Heart right ventricle (tissue), 16 donors: ENCODE results near the gene C9orf57. TPM values are rescaled to one million over a fixed set of nuclear protein-coding genes. Genes with fewer than 3 reads are reported as not detected.

ENCODE experiments used
- ATAC-seq, 8 donors: fragments of 200-7000 bp; cut with Tn5 transposase; one replicate each; pipeline ENCODE4 v1.9.1; 2020; ENCODE audit warnings: mild to moderate bottlenecking in 8 of 8, moderate library complexity in 8 of 8, moderate number of reproducible peaks in 1 of 8
- DNase-seq, 2 donors: peaks; one replicate each; pipeline ENCODE4 v3.0.0-alpha.2; 2020
- H3K27ac ChIP-seq, 10 donors: fragments of 200-600 bp; sonication (generic) in 2 of 10; one replicate each; pipeline versions ENCODE4 v1.5.0 to v1.8.0; 2020 to 2022; ENCODE audit warnings: mild to moderate bottlenecking in 3 of 10
- H3K27me3 ChIP-seq, 7 donors: fragments of 200-600 bp; one replicate each; pipeline ENCODE4 v1.8.0; 2021 to 2022; ENCODE audit warnings: mild to moderate bottlenecking in 2 of 7
- H3K36me3 ChIP-seq, 9 donors: fragments of 200-600 bp; sonication (generic) in 1 of 9; one replicate each; pipeline versions ENCODE4 v1.5.0 to v1.8.0; 2020 to 2022; ENCODE audit warnings: mild to moderate bottlenecking in 2 of 9
- H3K4me1 ChIP-seq, 9 donors: fragments of 200-600 bp; sonication (generic) in 1 of 9; one replicate each; pipeline versions ENCODE4 v1.5.0 to v1.8.0; 2020 to 2022; ENCODE audit warnings: mild to moderate bottlenecking in 4 of 9
- H3K4me3 ChIP-seq, 10 donors: fragments of 200-600 bp; sonication (generic) in 2 of 10; one replicate each; pipeline versions ENCODE4 v1.5.0 to v1.8.0; 2020 to 2022; ENCODE audit warnings: mild to moderate bottlenecking in 7 of 10, moderate library complexity in 2 of 10
- H3K9me3 ChIP-seq, 11 donors: fragments of 200-600 bp in 10 of 11; sonication (generic) in 2 of 11; one replicate each; pipeline versions ENCODE4 v1.5.0 to v1.8.0; 2013 to 2022; ENCODE audit warnings: mild to moderate bottlenecking in 2 of 11, control low read depth in 1 of 11, moderate library complexity in 1 of 11
- WGBS, 2 donors: extraction: QIAGEN DNeasy Blood & Tissue Kit; methylation state at CpG; one replicate each; pipeline ENCODE4 v1.1.7; 2013; ENCODE audit warnings: inconsistent platforms in 1 of 2; 5-methylcytosine and 5-hydroxymethylcytosine counted together
- intact Hi-C, 10 donors: fragments of 100-400 bp; cut with DNase I; formaldehyde crosslinking; loops; one replicate each; pipeline versions ENCODE4 v1.11.1 to v1.14.2; 2022
- polyA plus RNA-seq, 2 donors: library from polyadenylated mRNA; stranded (reverse); fragments of 200-250 nt; gene quantifications; one replicate each; pipeline ENCODE4 v1.2.3, GENCODE V29; 2013
- total RNA-seq, 10 donors: library from RNA; stranded (reverse); fragmentation: NEBNext Ultra II Directional in 3 of 10; extraction: Animal tissue kit (Norgen Biotek cat#: 25700) in 3 of 10; gene quantifications; one replicate each; pipeline versions ENCODE4 v1.2.1 to v1.2.4, GENCODE V29; 2021 to 2023
- TF ChIP-seq, protein P1 (sequence below), 9 donors: fragments of 200-600 bp; sonication (generic) in 2 of 9; IDR thresholded peaks; one replicate each; pipeline versions ENCODE4 v1.5.0 to v1.8.0; 2021 to 2022; ENCODE audit warnings: antibody characterized with exemption in 9 of 9, mild to moderate bottlenecking in 5 of 9, moderate library complexity in 1 of 9
- donor health status: Arrhythmogenic right ventricular cardiomyopathy.
- donor health status: ischemic (EF 13 %, LVEDD 7.1; RV severe dilation, severe dysfunction).
- donor health status: healthy with polysubstance abuse.
- donor health status: DM: no; HTN: yes; CAD: no.
- donor health status: DM: no; HTN: no; CAD: no.
- donor health status: ischemic (EF 25% LVEDD 6.9; RV normal size, moderate dysfunction).
- donor health status: ischemic (EF 25% LVEDD 5.7; RV mildly dilated, moderate dysfunction).
- donor health status: healthy.
- donor health status: DM: yes; HTN: yes; CAD: no.
- donor health status: Ischemic cardiomyopathy.
- donor health status: ischemic (EF 35%, LVEDD 5.7; RV mildly dilated, moderate dysfunction).
- donor health status: nonischemic (EF 11% LVEDD 7.7; RV severe dilation, severe dysfunction).
- donor health status: DM: yes; HTN: yes; CAD: no.
- donor health status: PGD.
- donor health status: ischemic (EF 29% LVEDD 5.4; RV normal size, mild dysfunction).
- donor health status: nonischemic (EF 23%, LVEDD 6.1; RV moderate dilation, normal function).

C9orf57 gene
- total and polyA plus RNA-seq, 12 donors, result not detected

DNA sequence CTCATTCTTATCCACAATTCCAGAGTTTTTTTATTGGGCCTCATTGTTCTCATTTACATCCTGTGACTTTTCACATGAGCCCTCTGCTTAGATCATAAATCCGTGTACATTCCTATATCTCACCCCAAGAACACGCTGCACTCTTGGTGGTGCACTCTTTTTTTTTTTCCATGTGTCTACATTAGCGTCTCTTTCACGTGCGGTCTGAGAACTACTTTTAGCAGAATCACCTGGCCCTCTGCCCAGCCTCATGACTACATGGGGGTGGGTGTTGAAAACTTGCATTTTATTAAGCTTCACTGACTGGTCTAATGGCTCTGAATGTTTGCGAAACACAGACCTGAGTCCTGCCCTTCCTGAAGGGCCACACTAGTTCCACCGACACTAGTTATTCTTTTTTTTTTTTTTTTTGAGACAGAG lies 18.6 kb downstream of the C9orf57 start:
- H3K9me3 ChIP-seq, result no peaks in the 10 kb centered on the region
- no peaks in the 10 kb centered on the region for H3K36me3 ChIP-seq
- ATAC-seq, result peak in 4 of 8 donors; percentile 24 to 56 (median 35)
- WGBS, 2 donors, result 7 to 15% methylated on average over 7 of the region's 7 CpGs
- intact Hi-C loops, result loop anchor here in 4 of 10 donors (1.0 to 10.0 kb wide), 5 partner anchors 231 to 781 kb away; no protein-coding TSS in a partner anchor
- H3K27me3 ChIP-seq, result no peaks in the 10 kb centered on the region
- H3K4me1 ChIP-seq, result peaks cover 0 to 11% (median 0%) of the 10 kb centered on the region in 9 donors
- TF ChIP-seq, protein P1, sequence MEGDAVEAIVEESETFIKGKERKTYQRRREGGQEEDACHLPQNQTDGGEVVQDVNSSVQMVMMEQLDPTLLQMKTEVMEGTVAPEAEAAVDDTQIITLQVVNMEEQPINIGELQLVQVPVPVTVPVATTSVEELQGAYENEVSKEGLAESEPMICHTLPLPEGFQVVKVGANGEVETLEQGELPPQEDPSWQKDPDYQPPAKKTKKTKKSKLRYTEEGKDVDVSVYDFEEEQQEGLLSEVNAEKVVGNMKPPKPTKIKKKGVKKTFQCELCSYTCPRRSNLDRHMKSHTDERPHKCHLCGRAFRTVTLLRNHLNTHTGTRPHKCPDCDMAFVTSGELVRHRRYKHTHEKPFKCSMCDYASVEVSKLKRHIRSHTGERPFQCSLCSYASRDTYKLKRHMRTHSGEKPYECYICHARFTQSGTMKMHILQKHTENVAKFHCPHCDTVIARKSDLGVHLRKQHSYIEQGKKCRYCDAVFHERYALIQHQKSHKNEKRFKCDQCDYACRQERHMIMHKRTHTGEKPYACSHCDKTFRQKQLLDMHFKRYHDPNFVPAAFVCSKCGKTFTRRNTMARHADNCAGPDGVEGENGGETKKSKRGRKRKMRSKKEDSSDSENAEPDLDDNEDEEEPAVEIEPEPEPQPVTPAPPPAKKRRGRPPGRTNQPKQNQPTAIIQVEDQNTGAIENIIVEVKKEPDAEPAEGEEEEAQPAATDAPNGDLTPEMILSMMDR (IDR thresholded peaks at IDR 0.05), result no peak
- DNase-seq, result peak; percentile 36 to 43
- peak overlapping the region in 1 of 10 donors; percentile 50 for H3K27ac ChIP-seq
- no peak overlapping the region for H3K4me3 ChIP-seq

DNA sequence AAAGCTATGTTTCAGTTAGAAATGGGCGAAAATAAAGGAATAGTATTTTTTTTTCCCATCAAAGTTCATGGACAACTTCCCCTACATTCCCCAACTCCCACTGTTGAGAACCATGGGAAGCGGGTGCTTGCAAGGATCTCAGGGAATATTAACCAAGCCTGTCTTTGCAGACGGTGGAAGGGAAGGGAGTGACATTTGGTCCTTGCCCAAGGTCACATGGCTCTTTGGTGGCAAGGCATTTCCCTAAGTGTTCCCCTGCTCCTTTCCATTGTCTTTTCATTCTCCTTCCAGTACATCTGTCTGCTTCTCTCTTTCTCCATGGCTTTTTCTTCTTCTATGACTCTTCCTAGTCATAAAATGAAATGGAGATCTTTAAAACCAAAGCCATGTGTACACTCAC lies 19.0 kb downstream of the C9orf57 start:
- TF ChIP-seq, protein P1 (IDR thresholded peaks at IDR 0.05), result no peak
- DNase-seq (no peak), ATAC-seq (no peak)
- 64 to 67% methylated on average over 3 of the region's 3 CpGs for WGBS, 2 donors
- no peaks in the 10 kb centered on the region for H3K36me3 ChIP-seq
- no peak overlapping the region for H3K4me3 ChIP-seq
- no peak overlapping the region for H3K27ac ChIP-seq
- H3K9me3 ChIP-seq, result no peaks in the 10 kb centered on the region
- peaks cover 0 to 11% (median 0%) of the 10 kb centered on the region in 9 donors for H3K4me1 ChIP-seq
- intact Hi-C loops, result loop anchor here in 3 of 10 donors (5.0 to 10.0 kb wide), 4 partner anchors 543 to 781 kb away; no protein-coding TSS in a partner anchor
- no peaks in the 10 kb centered on the region for H3K27me3 ChIP-seq

DNA sequence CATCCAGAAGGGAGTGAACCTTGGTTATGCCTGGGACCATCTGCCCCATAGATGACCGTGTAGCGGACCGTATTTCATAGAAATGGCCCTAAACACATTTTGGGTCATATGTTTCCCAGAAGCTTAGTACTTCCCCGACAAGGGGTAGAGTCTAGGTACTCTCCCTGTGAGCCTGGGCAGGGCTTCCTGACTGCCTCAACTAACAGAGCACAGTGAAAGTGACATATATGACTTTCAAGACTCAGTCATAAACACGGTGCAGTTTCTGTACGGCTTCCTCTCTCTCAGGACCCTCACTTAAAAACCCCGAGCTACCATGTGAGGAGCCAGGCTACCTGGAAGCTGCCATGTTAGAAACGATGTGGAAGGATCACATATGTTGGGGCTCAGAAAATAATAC lies 20.9 kb downstream of the C9orf57 start:
- TF ChIP-seq, protein P1 (IDR thresholded peaks at IDR 0.05), result no peak
- no peak for ATAC-seq
- Histone ChIP-seq H3K27ac (no peak overlapping the region), H3K4me3 (no peak overlapping the region), H3K27me3 (no peaks in the 10 kb centered on the region), H3K4me1 (peaks cover 0 to 11% (median 0%) of the 10 kb centered on the region in 9 donors), H3K36me3 (no peaks in the 10 kb centered on the region), H3K9me3 (no peaks in the 10 kb centered on the region)
- intact Hi-C loops, result loop anchor here in 9 of 10 donors (1.0 to 10.0 kb wide), 7 partner anchors 231 to 785 kb away; no protein-coding TSS in a partner anchor
- WGBS, 2 donors, result 89 to 91% methylated on average over 8 of the region's 8 CpGs
- no peak for DNase-seq

DNA sequence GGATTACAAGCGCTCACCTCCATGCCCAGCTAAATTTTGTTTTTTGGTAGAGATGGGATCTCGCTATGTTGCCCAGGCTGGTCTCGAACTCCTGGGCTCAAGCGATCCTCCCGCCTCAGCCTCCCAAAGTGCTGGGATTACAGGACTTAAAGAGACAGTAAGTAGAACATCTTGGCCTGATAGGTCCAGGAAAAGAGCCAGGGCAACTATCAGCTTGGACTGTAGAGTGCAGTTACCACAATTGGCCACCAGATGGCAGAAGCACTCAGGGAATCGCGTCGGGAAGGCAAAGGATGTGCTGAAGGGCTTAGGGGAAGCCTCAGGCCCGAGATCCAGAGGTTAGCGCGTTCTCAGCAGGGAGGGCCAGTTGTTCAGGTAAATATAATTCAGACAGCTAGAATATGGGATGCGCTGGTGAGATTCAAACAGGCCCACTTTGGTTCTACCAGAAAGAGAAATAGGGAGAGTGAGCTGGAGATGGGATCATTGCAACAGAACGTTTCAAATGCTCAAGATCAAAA lies 21.5 kb downstream of the C9orf57 start:
- no peak overlapping the region for H3K4me3 ChIP-seq
- H3K4me1 ChIP-seq, result peaks cover 0 to 11% (median 0%) of the 10 kb centered on the region in 9 donors
- no peaks in the 10 kb centered on the region for H3K36me3 ChIP-seq
- ATAC-seq (peak; percentile 62 to 90 (median 84)), DNase-seq (peak; percentile 60 to 76)
- intact Hi-C loops, result loop anchor here in 9 of 10 donors (1.0 to 10.0 kb wide), 7 partner anchors 232 to 786 kb away; no protein-coding TSS in a partner anchor
- H3K27me3 ChIP-seq, result no peaks in the 10 kb centered on the region
- TF ChIP-seq, protein P1 (IDR thresholded peaks at IDR 0.05), result peak; percentile 95 to 99 (median 97)
- H3K27ac ChIP-seq, result no peak overlapping the region
- no peaks in the 10 kb centered on the region for H3K9me3 ChIP-seq
- 13 to 16% methylated on average over 13 of the region's 13 CpGs for WGBS, 2 donors
